Coronary artery (tissue), 2 donors: Measurements from ENCODE around the gene CDIPT.

Experiments
- DNase-seq: peaks from one replicate; pipeline ENCODE4 v3.0.0-alpha.2; 2017; ENCODE audit warnings: low spot score
- H3K27ac ChIP-seq, 2 donors: fragments of 200-600 bp; sonication (generic); one replicate each; pipeline ENCODE4 v1.5.1; 2016 to 2019
- H3K4me3 ChIP-seq: fragments of 200-600 bp; sonication (generic); 2 replicates; pipeline ENCODE4 v1.5.1; 2016; ENCODE audit warnings: mild to moderate bottlenecking, moderate library complexity
- TF ChIP-seq, protein P1 (sequence below): fragments of 200-600 bp; sonication (generic); IDR thresholded peaks from one replicate; pipeline ENCODE4 v1.5.1; 2019; ENCODE audit warnings: antibody characterized with exemption

CDIPT gene

DNA sequence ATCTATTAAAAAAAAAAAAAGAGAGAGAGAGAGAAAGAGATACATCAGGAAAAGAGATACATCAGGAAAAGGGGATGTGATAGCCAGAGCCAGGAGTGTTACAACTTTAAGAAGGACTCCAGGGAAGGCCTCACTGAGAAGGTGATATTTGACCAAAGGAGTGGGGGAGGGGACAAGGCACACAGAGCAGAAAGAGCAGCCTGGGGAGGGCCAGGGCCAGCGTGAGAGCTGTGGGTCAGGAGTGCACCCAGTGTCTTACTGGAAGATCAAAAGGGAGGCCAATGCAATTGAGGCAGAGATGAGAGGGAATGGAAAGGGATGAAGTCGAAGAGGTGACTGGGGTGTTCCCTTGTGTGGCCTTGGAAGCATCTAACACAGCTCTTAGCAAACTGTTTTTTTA lies 44.9 kb upstream of the CDIPT start:
- Histone ChIP-seq H3K4me3 (no peak overlapping the region), H3K27ac (no peak overlapping the region)
- no peak for DNase-seq
- TF ChIP-seq, protein P1, sequence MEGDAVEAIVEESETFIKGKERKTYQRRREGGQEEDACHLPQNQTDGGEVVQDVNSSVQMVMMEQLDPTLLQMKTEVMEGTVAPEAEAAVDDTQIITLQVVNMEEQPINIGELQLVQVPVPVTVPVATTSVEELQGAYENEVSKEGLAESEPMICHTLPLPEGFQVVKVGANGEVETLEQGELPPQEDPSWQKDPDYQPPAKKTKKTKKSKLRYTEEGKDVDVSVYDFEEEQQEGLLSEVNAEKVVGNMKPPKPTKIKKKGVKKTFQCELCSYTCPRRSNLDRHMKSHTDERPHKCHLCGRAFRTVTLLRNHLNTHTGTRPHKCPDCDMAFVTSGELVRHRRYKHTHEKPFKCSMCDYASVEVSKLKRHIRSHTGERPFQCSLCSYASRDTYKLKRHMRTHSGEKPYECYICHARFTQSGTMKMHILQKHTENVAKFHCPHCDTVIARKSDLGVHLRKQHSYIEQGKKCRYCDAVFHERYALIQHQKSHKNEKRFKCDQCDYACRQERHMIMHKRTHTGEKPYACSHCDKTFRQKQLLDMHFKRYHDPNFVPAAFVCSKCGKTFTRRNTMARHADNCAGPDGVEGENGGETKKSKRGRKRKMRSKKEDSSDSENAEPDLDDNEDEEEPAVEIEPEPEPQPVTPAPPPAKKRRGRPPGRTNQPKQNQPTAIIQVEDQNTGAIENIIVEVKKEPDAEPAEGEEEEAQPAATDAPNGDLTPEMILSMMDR: no peak

DNA sequence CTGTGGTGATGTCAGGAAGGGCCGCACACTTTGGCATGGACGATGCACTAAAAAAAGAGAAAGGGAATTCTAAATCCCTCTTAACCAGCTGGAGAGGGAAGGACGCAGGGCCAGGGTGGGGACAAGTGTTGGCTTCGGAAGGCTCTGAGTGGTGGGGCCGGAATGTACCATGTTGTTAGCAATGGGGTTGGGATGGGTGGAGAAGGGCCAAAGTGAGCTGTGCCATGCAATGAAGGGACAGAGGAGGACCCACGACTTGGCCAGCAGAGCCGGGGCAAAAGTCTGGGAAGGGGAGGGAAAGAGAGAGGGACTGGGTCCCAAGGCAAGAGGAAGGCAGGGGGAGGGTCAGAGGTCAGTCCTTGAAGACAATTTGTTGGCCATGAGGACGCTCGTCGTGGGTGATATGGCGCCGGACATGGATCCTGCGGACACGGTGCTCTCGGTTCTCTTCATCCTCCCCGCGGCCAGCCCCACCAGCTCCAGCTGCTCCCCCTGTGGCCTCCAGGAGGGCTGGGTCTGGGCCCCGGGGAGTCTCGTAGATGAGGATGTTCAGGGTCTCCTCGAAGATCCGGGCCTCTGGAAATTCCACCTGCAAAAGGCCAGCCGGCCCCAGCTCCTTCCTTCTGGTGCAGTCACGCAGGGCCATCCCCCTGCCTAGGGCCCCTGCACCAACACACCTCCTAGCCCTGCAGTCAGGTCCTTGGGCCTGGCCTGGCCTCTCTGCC lies 43.7 kb upstream of the CDIPT start:
- Histone ChIP-seq H3K4me3 (no peak overlapping the region), H3K27ac (no peak overlapping the region)
- TF ChIP-seq, protein P1: no peak
- no peak for DNase-seq

DNA sequence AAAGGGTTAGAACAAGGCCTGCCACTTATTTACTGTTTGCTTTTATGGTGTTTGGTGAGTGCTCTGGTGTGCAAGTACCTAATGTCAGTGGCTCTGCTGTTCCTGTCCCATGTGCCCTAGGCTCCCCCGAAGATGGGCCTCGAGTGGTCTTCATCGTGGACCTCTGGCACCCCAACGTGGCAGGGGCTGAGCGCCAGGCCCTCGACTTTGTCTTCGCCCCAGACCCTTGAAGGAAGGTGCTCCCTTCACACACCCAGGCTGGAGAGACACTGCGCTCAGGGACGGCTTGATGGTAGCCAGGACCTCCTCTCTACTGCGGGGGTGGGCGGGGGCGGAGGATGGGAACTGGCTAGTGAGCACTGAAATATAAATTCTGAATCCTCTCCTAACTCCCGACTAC lies 42.6 kb upstream of the CDIPT start:
- H3K27ac ChIP-seq: no peak overlapping the region
- DNase-seq: no peak
- TF ChIP-seq, protein P1: no peak

DNA sequence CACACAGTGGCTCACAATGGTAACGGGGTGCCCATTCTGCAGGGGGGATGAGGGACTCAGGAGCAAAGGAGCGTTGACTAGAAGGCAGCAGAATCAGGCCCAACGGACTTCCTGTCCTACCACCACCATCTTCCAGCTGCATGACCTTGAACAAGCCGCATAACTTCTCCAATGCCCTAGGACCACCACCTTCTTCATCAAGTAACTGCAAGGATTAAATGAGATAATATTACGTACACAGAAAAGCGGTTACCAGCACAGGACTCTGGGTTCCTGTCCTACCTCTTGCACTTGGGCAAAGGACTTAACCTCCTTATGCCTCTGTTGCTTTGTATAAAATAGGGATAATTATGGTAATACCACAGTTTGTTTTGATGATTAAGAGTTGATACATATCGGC lies 41.9 kb upstream of the CDIPT start:
- TF ChIP-seq, protein P1: no peak
- Histone ChIP-seq H3K27ac (no peak overlapping the region), H3K4me3 (no peak overlapping the region)
- DNase-seq: no peak

More for the DNA sequence above, 42.6 kb upstream of the CDIPT start:
- no peak overlapping the region for H3K4me3 ChIP-seq

DNA sequence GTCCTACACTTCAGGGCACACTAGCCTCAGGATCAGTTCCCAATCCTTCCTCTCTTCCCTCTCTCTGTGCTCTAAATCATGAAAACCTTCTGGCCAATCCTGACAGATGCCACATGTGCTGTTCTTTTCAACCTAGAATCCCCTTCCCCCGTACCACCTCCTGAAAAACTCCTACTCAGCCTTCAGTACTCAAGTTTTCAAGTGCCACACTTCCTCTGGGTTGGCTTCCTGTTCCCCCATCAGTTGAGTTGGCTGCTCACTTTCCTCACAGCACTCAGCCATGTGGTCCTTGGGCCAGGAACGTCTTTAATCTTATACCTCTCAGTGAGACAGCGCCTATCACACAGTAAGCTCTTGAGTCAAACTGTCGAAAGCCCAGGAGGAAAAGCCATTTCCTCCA lies 40.6 kb upstream of the CDIPT start:
- TF ChIP-seq, protein P1: no peak
- DNase-seq: no peak
- Histone ChIP-seq H3K27ac (no peak overlapping the region), H3K4me3 (no peak overlapping the region)

DNA sequence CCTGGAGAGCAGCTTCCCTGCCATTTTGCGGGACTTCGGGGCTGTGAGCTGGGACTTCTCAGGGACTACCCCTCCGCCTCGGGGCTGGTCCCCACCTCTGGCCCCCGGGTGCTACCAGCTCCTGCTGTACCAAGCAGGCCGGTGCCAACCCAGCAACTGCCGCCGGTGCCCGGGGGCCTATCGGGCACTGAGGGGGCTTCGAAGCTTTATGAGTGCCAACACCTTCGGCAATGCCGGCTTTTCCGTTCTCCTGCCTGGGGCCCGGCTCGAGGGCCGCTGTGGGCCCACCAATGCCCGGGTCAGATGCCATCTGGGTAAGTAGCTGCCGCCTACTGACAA lies 38.5 kb upstream of the CDIPT start:
- TF ChIP-seq, protein P1: no peak
- Histone ChIP-seq H3K4me3 (no peak overlapping the region), H3K27ac (no peak overlapping the region)
- no peak for DNase-seq

DNA sequence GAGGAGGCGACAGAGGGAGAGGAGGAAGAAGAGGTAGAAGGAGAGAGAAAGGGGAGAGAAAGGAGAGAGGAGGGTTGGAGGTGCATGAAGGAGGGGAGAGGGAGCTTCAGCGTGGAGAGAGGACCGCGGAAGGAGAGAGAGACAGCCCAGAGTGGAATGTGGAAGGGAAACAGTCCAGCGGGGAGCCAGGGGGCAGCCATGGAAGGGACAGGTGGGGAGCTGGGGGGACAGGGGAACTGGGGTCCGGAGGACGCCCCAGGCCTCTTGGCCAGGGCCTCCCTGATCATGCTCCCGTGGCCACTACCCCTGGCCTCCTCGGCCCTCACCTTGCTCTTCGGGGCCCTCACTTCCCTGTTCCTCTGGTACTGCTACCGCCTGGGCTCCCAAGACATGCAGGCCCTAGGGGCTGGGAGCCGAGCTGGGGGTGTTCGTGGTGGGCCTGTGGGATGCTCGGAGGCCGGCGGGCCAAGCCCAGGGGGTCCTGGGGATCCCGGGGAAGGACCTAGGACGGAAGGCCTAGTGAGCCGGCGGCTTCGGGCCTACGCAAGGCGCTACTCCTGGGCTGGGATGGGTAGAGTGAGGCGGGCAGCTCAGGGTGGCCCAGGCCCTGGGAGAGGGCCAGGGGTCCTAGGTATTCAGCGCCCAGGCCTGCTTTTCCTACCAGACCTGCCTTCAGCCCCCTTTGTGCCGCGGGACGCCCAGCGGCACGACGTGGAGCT lies 38.0 kb upstream of the CDIPT start:
- DNase-seq: no peak
- Histone ChIP-seq H3K27ac (no peak overlapping the region), H3K4me3 (peak overlapping the region; percentile 82)
- TF ChIP-seq, protein P1: no peak
